Heart left ventricle (tissue), 13 donors: ENCODE results near the gene GOLGA6C.

Experiments
- CTCF ChIP-seq, 12 donors: fragments of 200-600 bp; sonication (generic) in 4 of 12; IDR thresholded peaks; one replicate each; pipeline versions ENCODE4 v1.5.0 to v1.8.0; 2018 to 2022; ENCODE audit warnings: antibody characterized with exemption in 12 of 12, mild to moderate bottlenecking in 5 of 12
- POLR2A ChIP-seq, 2 donors: fragments of 450-650 bp; IDR thresholded peaks; one replicate each; pipeline ENCODE4 v1.6.1; 2017; ENCODE audit warnings: antibody characterized with exemption in 2 of 2, mild to moderate bottlenecking in 2 of 2, moderate library complexity in 2 of 2
- donor health status: ischemic (EF 13 %, LVEDD 7.1; RV severe dilation, severe dysfunction).
- donor health status: DM: no; HTN: yes; CAD: no.
- donor health status: DM: no; HTN: no; CAD: no.
- donor health status: ischemic (EF 25% LVEDD 6.9; RV normal size, moderate dysfunction).
- donor health status: ischemic (EF 25% LVEDD 5.7; RV mildly dilated, moderate dysfunction).
- donor health status: ischemic (EF 35%, LVEDD 5.7; RV mildly dilated, moderate dysfunction).
- donor health status: nonischemic (EF 11% LVEDD 7.7; RV severe dilation, severe dysfunction).
- donor health status: DM: yes; HTN: yes; CAD: no.
- donor health status: PGD.
- donor health status: ischemic (EF 29% LVEDD 5.4; RV normal size, mild dysfunction).
- donor health status: nonischemic (EF 23%, LVEDD 6.1; RV moderate dilation, normal function).

- TF ChIP-seq CTCF (IDR thresholded peaks at IDR 0.05) (no peak), POLR2A (IDR thresholded peaks at IDR 0.05) (no peak)
These were observed 44.2 kb downstream of the GOLGA6C start for GRCh38 chr15:75302318-75302717.
